Keratinocyte (primary cell): ENCODE data around the gene NRSN2. TPM values are rescaled to one million over a fixed set of nuclear protein-coding genes. Genes with fewer than 3 reads are reported as not detected.

Experiments used
- DNase-seq: peaks from one replicate; pipeline ENCODE4 v3.0.0-alpha.2; 2011; ENCODE audit warnings: low read depth, missing footprints, low spot score
- FAIRE-seq: peaks from 2 replicates; lab custom pipeline; 2011; peaks lifted over from hg19 to GRCh38; lab: Jason Lieb, UNC
- H2AFZ ChIP-seq: 2 replicates; pipeline ENCODE4 v1.6.0; 2012; ENCODE audit warnings: low read length, control low read depth, inconsistent platforms; ENCODE audit not compliant: control insufficient read depth
- H3K27ac ChIP-seq: 2 replicates; pipeline ENCODE4 v1.5.1; 2011; ENCODE audit warnings: low read length; ENCODE audit not compliant: control insufficient read depth, insufficient read depth
- H3K27me3 ChIP-seq: 3 replicates; pipeline ENCODE4 v1.6.0; 2011; ENCODE audit warnings: low read length; ENCODE audit not compliant: control insufficient read depth, insufficient read depth; ENCODE audit errors: extremely low read depth
- H3K36me3 ChIP-seq, 2 experiments: 2 replicates in 1 of 2; 3 replicates in 1 of 2; pipeline ENCODE4 v1.5.1; 2011; ENCODE audit warnings: low read length in 2 of 2, mild to moderate bottlenecking in 1 of 2; ENCODE audit not compliant: control insufficient read depth in 2 of 2, insufficient read depth in 2 of 2; ENCODE audit errors: extremely low read depth in 1 of 2
- H3K4me1 ChIP-seq: 3 replicates; pipeline ENCODE4 v1.5.1; 2011; ENCODE audit warnings: low read length; ENCODE audit not compliant: control insufficient read depth, insufficient read depth; ENCODE audit errors: extremely low read depth
- H3K4me2 ChIP-seq: 3 replicates; pipeline ENCODE4 v1.6.0; 2011; ENCODE audit warnings: low read depth, low read length; ENCODE audit not compliant: control insufficient read depth, insufficient read depth; ENCODE audit errors: extremely low read depth
- H3K4me3 ChIP-seq, 3 experiments: fragments of 200-600 bp in 1 of 3; sonication (generic) in 1 of 3; 2 replicates in 2 of 3; 3 replicates in 1 of 3; pipeline ENCODE4 v1.5.1; 2011 to 2016; ENCODE audit warnings: low read length in 3 of 3, mild to moderate bottlenecking in 3 of 3, control low read depth in 2 of 3, inconsistent platforms in 1 of 3, low read depth in 1 of 3, mixed read lengths in 1 of 3, mixed run types in 1 of 3, moderate library complexity in 1 of 3; ENCODE audit not compliant: control insufficient read depth in 2 of 3, insufficient read depth in 2 of 3; ENCODE audit errors: extremely low read depth in 1 of 3
- H3K79me2 ChIP-seq: 2 replicates; pipeline ENCODE4 v1.6.0; 2012; ENCODE audit warnings: low read length; ENCODE audit not compliant: control insufficient read depth, insufficient read depth
- H3K9ac ChIP-seq: 3 replicates; pipeline ENCODE4 v1.6.0; 2011; ENCODE audit warnings: low read length; ENCODE audit not compliant: control insufficient read depth, insufficient read depth; ENCODE audit errors: extremely low read depth
- H3K9me1 ChIP-seq: 3 replicates; pipeline ENCODE4 v1.6.0; 2011; ENCODE audit warnings: low read length; ENCODE audit not compliant: control insufficient read depth, insufficient read depth; ENCODE audit errors: extremely low read depth
- H3K9me3 ChIP-seq: 2 replicates; pipeline ENCODE4 v1.5.1; 2012; ENCODE audit warnings: low read depth, low read length; ENCODE audit not compliant: control insufficient read depth
- H4K20me1 ChIP-seq: 3 replicates; pipeline ENCODE4 v1.6.0; 2011; ENCODE audit warnings: low read length; ENCODE audit not compliant: control insufficient read depth, insufficient read depth; ENCODE audit errors: extremely low read depth
- CTCF ChIP-seq, 3 experiments: IDR thresholded peaks in 1 of 3; conservative IDR thresholded peaks in 1 of 3; optimal IDR thresholded peaks in 1 of 3; 2 replicates in 2 of 3; 3 replicates in 1 of 3; pipeline versions ENCODE3 to v1.5.1; 2011; ENCODE audit warnings: low read length in 3 of 3, mild to moderate bottlenecking in 3 of 3, moderate library complexity in 2 of 3, control low read depth in 1 of 3, inconsistent platforms in 1 of 3; ENCODE audit not compliant: insufficient read depth in 2 of 3; ENCODE audit errors: extremely low read depth in 1 of 3
- EZH2 ChIP-seq: IDR thresholded peaks from one replicate; pipeline ENCODE4 v1.6.1; 2012; ENCODE audit warnings: inconsistent platforms, mild to moderate bottlenecking, low read length, moderate library complexity
- dilution Hi-C: fragments of 300-500 bp; cut with MboI; formaldehyde crosslinking; loops from one replicate; pipeline ENCODE4 v1.7.0; 2020; ENCODE audit warnings: low sequenced_read_pairs; ENCODE audit not compliant: extremely low pct_ligation_motif_present
- polyA plus RNA-seq, 5 experiments: library from polyadenylated mRNA; depleted of rRNA in 3 of 5; stranded (reverse) in 3 of 5; stranded (forward) in 1 of 5; unstranded in 1 of 5; fragments of >200 nt; gene quantifications; 1 replicate in 1 of 5; 2 replicates in 3 of 5; 3 replicates in 1 of 5; pipeline versions ENCODE4 v1.2.1 to v1.2.3, GENCODE V29; 2011 to 2012; ENCODE audit warnings: missing spikeins in 2 of 5, low read depth in 1 of 5, low replicate concordance in 1 of 5

Gene NRSN2
- polyA plus RNA-seq, 1 donor (not counting 4 experiments of a cell fraction or from before 2014, with no cell fraction given): 10.4 TPM

- FAIRE-seq (no peak), DNase-seq (no peak)
- H3K9me3 ChIP-seq: no peaks in the 10 kb centered on the region
- H2AFZ ChIP-seq: no peak overlapping the region
- no peak overlapping the region for H3K9ac ChIP-seq
- H3K36me3 ChIP-seq: no peaks in the 10 kb centered on the region
- H3K79me2 ChIP-seq: no peaks in the 10 kb centered on the region
- H4K20me1 ChIP-seq: no peaks in the 10 kb centered on the region
- no peak overlapping the region for H3K4me3 ChIP-seq
- no peak overlapping the region for H3K4me2 ChIP-seq
- H3K27ac ChIP-seq: no peak overlapping the region
- TF ChIP-seq EZH2 (no peak), CTCF (optimal IDR thresholded peaks at IDR 0.05 in 1 of 3, IDR thresholded peaks at IDR 0.05 in 1 of 3, conservative IDR thresholded peaks at IDR 0.05 in 1 of 3; ENCODE audit: extremely low read depth in 1 of 3, insufficient read depth in 2 of 3, low read length in 3 of 3) (no peak)
- no peaks in the 10 kb centered on the region for H3K4me1 ChIP-seq
- no peaks in the 10 kb centered on the region for H3K9me1 ChIP-seq
- H3K27me3 ChIP-seq: no peaks in the 10 kb centered on the region
- dilution Hi-C loops: no loop called here
These were observed 6.3 kb downstream of the NRSN2 start for GRCh38 chr20:353166-353565.

GRCh38 chr20:354298-354977 lies 7.5 kb downstream of the NRSN2 start:
- Histone ChIP-seq H3K9ac (no peak overlapping the region), H3K79me2 (no peaks in the 10 kb centered on the region), H3K27ac (no peak overlapping the region), H3K4me1 (peaks cover 3% of the 10 kb centered on the region), H3K27me3 (no peaks in the 10 kb centered on the region), H4K20me1 (no peaks in the 10 kb centered on the region), H3K36me3 (no peaks in the 10 kb centered on the region), H3K4me3 (no peak overlapping the region), H2AFZ (no peak overlapping the region), H3K9me1 (no peaks in the 10 kb centered on the region), H3K9me3 (no peaks in the 10 kb centered on the region), H3K4me2 (no peak overlapping the region)
- TF ChIP-seq EZH2: no peak
- TF ChIP-seq CTCF (optimal IDR thresholded peaks at IDR 0.05 in 1 of 3, IDR thresholded peaks at IDR 0.05 in 1 of 3, conservative IDR thresholded peaks at IDR 0.05 in 1 of 3; ENCODE audit: extremely low read depth in 1 of 3, insufficient read depth in 2 of 3, low read length in 3 of 3): peak; percentile 96 to 98 (median 97)
- FAIRE-seq (peak; percentile 80), DNase-seq (no peak)
- dilution Hi-C loops: no loop called here
